ENCODE data around the gene NR1H4.

The NR1H4 gene

GRCh38 chr12:100458191-100458590 lies 15.5 kb upstream of the NR1H4 start:
- Histone ChIP-seq H3F3A (ENCODE audit: insufficient read depth, low read length) (no peaks in the 10 kb centered on the region), H3K27ac (ENCODE audit: low read length) (no peak overlapping the region), H3K9ac (ENCODE audit: low read length) (no peak overlapping the region), H3K79me2 (ENCODE audit: low read length) (no peaks in the 10 kb centered on the region), H3K9me3 (replicated peaks; ENCODE audit: insufficient read depth, low read length) (no peaks in the 10 kb centered on the region), H4K20me1 (ENCODE audit: insufficient read depth, low read length) (no peaks in the 10 kb centered on the region), H3K4me1 (ENCODE audit: low read length) (no peaks in the 10 kb centered on the region), H2AFZ (ENCODE audit: low read length) (no peak overlapping the region), H3K9me2 (replicated peaks; ENCODE audit: insufficient read depth, low read length) (no peaks in the 10 kb centered on the region), H3K36me3 (replicated peaks; ENCODE audit: insufficient read depth, low read length) (no peaks in the 10 kb centered on the region), H3K27me3 (replicated peaks; ENCODE audit: insufficient read depth, low read length) (no peaks in the 10 kb centered on the region), H3K4me3 (ENCODE audit: low read length) (no peak overlapping the region), H3K4me2 (ENCODE audit: low read depth, low read length) (no peak overlapping the region)
- TF ChIP-seq EZH2 (optimal IDR thresholded peaks at IDR 0.05; ENCODE audit: low read depth, low read length) (no peak), EZH2phosphoT487 (IDR thresholded peaks at IDR 0.05; ENCODE audit: low read length) (no peak)
- TF ChIP-seq, protein P1, sequence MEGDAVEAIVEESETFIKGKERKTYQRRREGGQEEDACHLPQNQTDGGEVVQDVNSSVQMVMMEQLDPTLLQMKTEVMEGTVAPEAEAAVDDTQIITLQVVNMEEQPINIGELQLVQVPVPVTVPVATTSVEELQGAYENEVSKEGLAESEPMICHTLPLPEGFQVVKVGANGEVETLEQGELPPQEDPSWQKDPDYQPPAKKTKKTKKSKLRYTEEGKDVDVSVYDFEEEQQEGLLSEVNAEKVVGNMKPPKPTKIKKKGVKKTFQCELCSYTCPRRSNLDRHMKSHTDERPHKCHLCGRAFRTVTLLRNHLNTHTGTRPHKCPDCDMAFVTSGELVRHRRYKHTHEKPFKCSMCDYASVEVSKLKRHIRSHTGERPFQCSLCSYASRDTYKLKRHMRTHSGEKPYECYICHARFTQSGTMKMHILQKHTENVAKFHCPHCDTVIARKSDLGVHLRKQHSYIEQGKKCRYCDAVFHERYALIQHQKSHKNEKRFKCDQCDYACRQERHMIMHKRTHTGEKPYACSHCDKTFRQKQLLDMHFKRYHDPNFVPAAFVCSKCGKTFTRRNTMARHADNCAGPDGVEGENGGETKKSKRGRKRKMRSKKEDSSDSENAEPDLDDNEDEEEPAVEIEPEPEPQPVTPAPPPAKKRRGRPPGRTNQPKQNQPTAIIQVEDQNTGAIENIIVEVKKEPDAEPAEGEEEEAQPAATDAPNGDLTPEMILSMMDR (IDR thresholded peaks at IDR 0.05; ENCODE audit: low read length), result no peak
- no peak for DNase-seq

DNA sequence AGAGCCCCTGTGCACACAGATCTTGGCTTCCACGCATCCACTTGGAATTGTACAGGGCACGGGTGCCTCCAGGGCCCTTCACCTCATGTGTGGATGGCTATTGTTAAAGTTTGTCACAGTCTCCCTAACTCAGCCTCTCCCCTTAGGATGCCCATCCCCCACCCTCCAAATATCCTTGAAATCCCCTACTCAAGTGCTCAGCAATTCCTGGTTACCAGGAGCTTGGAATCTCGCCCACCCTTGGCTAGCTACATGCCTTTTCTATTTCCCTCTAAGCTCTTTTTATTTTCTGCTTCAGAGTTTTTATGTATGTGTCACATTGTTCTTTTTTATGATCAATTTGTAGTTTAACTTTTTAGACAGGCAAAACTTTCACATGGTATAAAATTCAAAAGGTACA lies 13.0 kb upstream of the NR1H4 start:
- H3K9ac ChIP-seq (ENCODE audit: low read length), result no peak overlapping the region
- H3K36me3 ChIP-seq (replicated peaks; ENCODE audit: insufficient read depth, low read length), result no peaks in the 10 kb centered on the region
- no peak overlapping the region for H3K4me2 ChIP-seq (ENCODE audit: low read depth, low read length)
- no peak overlapping the region for H3K27ac ChIP-seq (ENCODE audit: low read length)
- H3K27me3 ChIP-seq (replicated peaks; ENCODE audit: insufficient read depth, low read length), result no peaks in the 10 kb centered on the region
- H3K9me3 ChIP-seq (replicated peaks; ENCODE audit: insufficient read depth, low read length), result no peaks in the 10 kb centered on the region
- no peaks in the 10 kb centered on the region for H4K20me1 ChIP-seq (ENCODE audit: insufficient read depth, low read length)
- no peak for DNase-seq
- no peak for TF ChIP-seq EZH2 (optimal IDR thresholded peaks at IDR 0.05; ENCODE audit: low read depth, low read length)
- TF ChIP-seq, protein P1 (IDR thresholded peaks at IDR 0.05; ENCODE audit: low read length), result no peak
- no peak for TF ChIP-seq EZH2phosphoT487 (IDR thresholded peaks at IDR 0.05; ENCODE audit: low read length)
- H3K79me2 ChIP-seq (ENCODE audit: low read length), result no peaks in the 10 kb centered on the region
- H3K9me2 ChIP-seq (replicated peaks; ENCODE audit: insufficient read depth, low read length), result no peaks in the 10 kb centered on the region
- H2AFZ ChIP-seq (ENCODE audit: low read length), result no peak overlapping the region
- H3K4me3 ChIP-seq (ENCODE audit: low read length), result no peak overlapping the region
- H3K4me1 ChIP-seq (ENCODE audit: low read length), result no peaks in the 10 kb centered on the region
- no peaks in the 10 kb centered on the region for H3F3A ChIP-seq (ENCODE audit: insufficient read depth, low read length)

- H3K27me3 ChIP-seq (replicated peaks; ENCODE audit: insufficient read depth, low read length), result no peaks in the 10 kb centered on the region
- no peak overlapping the region for H3K27ac ChIP-seq (ENCODE audit: low read length)
These were observed 12.2 kb upstream of the NR1H4 start for GRCh38 chr12:100461330-100461973.

More at GRCh38 chr12:100461330-100461973, 12.2 kb upstream of the NR1H4 start:
- Histone ChIP-seq H3K36me3 (replicated peaks; ENCODE audit: insufficient read depth, low read length) (no peaks in the 10 kb centered on the region), H3K4me3 (ENCODE audit: low read length) (no peak overlapping the region), H3K9me2 (replicated peaks; ENCODE audit: insufficient read depth, low read length) (no peaks in the 10 kb centered on the region), H3K4me2 (ENCODE audit: low read depth, low read length) (no peak overlapping the region), H4K20me1 (ENCODE audit: insufficient read depth, low read length) (no peaks in the 10 kb centered on the region), H2AFZ (ENCODE audit: low read length) (no peak overlapping the region), H3K9ac (ENCODE audit: low read length) (no peak overlapping the region), H3K4me1 (ENCODE audit: low read length) (no peaks in the 10 kb centered on the region), H3K79me2 (ENCODE audit: low read length) (no peaks in the 10 kb centered on the region), H3F3A (ENCODE audit: insufficient read depth, low read length) (no peaks in the 10 kb centered on the region), H3K9me3 (replicated peaks; ENCODE audit: insufficient read depth, low read length) (no peaks in the 10 kb centered on the region)
- TF ChIP-seq EZH2phosphoT487 (IDR thresholded peaks at IDR 0.05; ENCODE audit: low read length) (no peak), EZH2 (optimal IDR thresholded peaks at IDR 0.05; ENCODE audit: low read depth, low read length) (no peak)
- TF ChIP-seq, protein P1 (IDR thresholded peaks at IDR 0.05; ENCODE audit: low read length), result no peak
- DNase-seq, result no peak
